ENCODE results near the gene PCSK1N. TPM values are rescaled to one million over a fixed set of nuclear protein-coding genes. Genes with fewer than 3 reads are reported as not detected.

The PCSK1N gene
- total and polyA plus RNA-seq, 2 experiments from 2014 or later, result 39.0 to 97.0 TPM

- 90% methylated on average over 4 of the region's 4 CpGs for WGBS (ENCODE audit: low lambda C conversion rate, missing lambda C conversion rate)
- H3K36me3 ChIP-seq (replicated peaks; ENCODE audit: insufficient read depth, low read depth), result no peaks in the 10 kb centered on the region
- H3K9me2 ChIP-seq (replicated peaks; ENCODE audit: insufficient read depth), result no peaks in the 10 kb centered on the region
- no peaks in the 10 kb centered on the region for H3K9me3 ChIP-seq (ENCODE audit: low read depth)
- no peak for DNase-seq (ENCODE audit: low spot score)
- H3K79me2 ChIP-seq, result no peaks in the 10 kb centered on the region
- H3K4me2 ChIP-seq, result no peak overlapping the region
- H2AFZ ChIP-seq, result no peak overlapping the region
- H3K27me3 ChIP-seq, result no peaks in the 10 kb centered on the region
- H3K27ac ChIP-seq, result no peak overlapping the region
- no peak overlapping the region for H3K4me3 ChIP-seq
- H4K20me1 ChIP-seq (ENCODE audit: insufficient read depth, poor library complexity, severe bottlenecking), result no peaks in the 10 kb centered on the region
- no peaks in the 10 kb centered on the region for H3K4me1 ChIP-seq (ENCODE audit: insufficient read depth)
- TF ChIP-seq, protein P1, sequence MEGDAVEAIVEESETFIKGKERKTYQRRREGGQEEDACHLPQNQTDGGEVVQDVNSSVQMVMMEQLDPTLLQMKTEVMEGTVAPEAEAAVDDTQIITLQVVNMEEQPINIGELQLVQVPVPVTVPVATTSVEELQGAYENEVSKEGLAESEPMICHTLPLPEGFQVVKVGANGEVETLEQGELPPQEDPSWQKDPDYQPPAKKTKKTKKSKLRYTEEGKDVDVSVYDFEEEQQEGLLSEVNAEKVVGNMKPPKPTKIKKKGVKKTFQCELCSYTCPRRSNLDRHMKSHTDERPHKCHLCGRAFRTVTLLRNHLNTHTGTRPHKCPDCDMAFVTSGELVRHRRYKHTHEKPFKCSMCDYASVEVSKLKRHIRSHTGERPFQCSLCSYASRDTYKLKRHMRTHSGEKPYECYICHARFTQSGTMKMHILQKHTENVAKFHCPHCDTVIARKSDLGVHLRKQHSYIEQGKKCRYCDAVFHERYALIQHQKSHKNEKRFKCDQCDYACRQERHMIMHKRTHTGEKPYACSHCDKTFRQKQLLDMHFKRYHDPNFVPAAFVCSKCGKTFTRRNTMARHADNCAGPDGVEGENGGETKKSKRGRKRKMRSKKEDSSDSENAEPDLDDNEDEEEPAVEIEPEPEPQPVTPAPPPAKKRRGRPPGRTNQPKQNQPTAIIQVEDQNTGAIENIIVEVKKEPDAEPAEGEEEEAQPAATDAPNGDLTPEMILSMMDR (IDR thresholded peaks at IDR 0.05; ENCODE audit: poor library complexity), result no peak
- TF ChIP-seq EZH2 (IDR thresholded peaks at IDR 0.05; ENCODE audit: borderline replicate concordance), result no peak
Measured at GRCh38 chrX:48818866-48819265, 16.5 kb downstream of the PCSK1N start.

DNA sequence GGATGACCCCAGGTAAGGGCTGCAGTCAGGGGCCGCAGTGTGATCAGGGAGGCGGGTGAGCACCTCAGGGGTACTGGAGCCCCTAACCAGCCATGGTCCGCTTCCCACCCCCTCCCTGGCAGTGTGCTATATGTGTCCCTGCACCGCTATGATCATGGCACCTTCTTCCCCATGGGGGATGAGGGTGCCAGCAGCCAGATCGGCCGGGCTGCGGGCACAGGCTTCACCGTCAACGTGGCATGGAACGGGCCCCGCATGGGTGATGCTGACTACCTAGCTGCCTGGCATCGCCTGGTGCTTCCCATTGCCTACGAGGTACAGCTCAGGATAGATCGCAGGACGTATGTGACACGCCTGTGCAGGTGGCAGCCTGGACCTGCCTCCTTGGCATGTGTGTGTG is 17.3 kb downstream of the PCSK1N start:
- Histone ChIP-seq H3K36me3 (replicated peaks; ENCODE audit: insufficient read depth, low read depth) (no peaks in the 10 kb centered on the region), H2AFZ (no peak overlapping the region), H3K4me2 (no peak overlapping the region), H3K79me2 (no peaks in the 10 kb centered on the region), H3K27me3 (no peaks in the 10 kb centered on the region), H3K4me3 (no peak overlapping the region), H3K27ac (no peak overlapping the region), H3K4me1 (ENCODE audit: insufficient read depth) (no peaks in the 10 kb centered on the region), H3K9me2 (replicated peaks; ENCODE audit: insufficient read depth) (no peaks in the 10 kb centered on the region), H3K9me3 (ENCODE audit: low read depth) (no peaks in the 10 kb centered on the region), H4K20me1 (ENCODE audit: insufficient read depth, poor library complexity, severe bottlenecking) (no peaks in the 10 kb centered on the region)
- DNase-seq (ENCODE audit: low spot score), result no peak
- TF ChIP-seq, protein P1 (IDR thresholded peaks at IDR 0.05; ENCODE audit: poor library complexity), result no peak
- TF ChIP-seq EZH2 (IDR thresholded peaks at IDR 0.05; ENCODE audit: borderline replicate concordance) (no peak), EZH2phosphoT487 (IDR thresholded peaks at IDR 0.05; ENCODE audit: low read depth, severe bottlenecking, unreplicated experiment) (no peak)
- 88% methylated on average over 16 of the region's 16 CpGs for WGBS (ENCODE audit: low lambda C conversion rate, missing lambda C conversion rate)

DNA sequence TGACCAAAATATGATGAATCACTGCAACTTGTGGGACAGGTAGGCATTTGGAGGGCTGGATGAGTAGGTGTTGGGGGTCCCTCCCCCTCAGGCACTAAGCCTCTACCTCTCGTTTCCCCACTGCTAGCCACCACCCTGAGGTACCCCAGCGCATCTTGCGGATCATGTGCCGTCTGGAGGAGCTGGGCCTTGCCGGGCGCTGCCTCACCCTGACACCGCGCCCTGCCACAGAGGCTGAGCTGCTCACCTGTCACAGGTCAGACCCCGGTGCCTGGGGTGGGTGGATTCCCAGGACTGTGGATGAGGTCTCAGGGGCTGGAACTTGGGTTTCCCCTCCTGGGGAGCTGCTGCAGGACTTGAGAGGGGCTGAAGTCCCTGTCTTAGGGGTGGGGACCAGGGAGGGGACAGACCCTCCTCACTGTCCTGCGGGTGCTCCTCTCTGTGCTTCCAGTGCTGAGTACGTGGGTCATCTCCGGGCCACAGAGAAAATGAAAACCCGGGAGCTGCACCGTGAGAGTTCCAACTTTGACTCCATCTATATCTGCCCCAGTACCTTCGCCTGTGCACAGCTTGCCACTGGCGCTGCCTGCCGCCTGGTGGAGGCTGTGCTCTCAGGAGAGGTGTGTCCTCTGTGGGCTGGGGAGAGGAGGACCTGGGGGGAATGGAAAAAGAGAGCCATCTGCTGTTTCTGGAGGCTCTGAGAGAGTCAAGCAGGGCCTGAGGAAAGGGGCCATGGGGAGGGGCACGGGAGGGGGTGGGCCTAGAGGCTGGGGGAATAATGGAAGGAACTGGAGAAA is 19.2 kb downstream of the PCSK1N start:
- Histone ChIP-seq H3K79me2 (no peaks in the 10 kb centered on the region), H2AFZ (no peak overlapping the region), H3K4me3 (no peak overlapping the region), H3K9me2 (replicated peaks; ENCODE audit: insufficient read depth) (no peaks in the 10 kb centered on the region), H3K27me3 (no peaks in the 10 kb centered on the region), H3K4me2 (no peak overlapping the region), H3K4me1 (ENCODE audit: insufficient read depth) (no peaks in the 10 kb centered on the region), H3K9me3 (ENCODE audit: low read depth) (no peaks in the 10 kb centered on the region), H4K20me1 (ENCODE audit: insufficient read depth, poor library complexity, severe bottlenecking) (no peaks in the 10 kb centered on the region), H3K36me3 (replicated peaks; ENCODE audit: insufficient read depth, low read depth) (no peaks in the 10 kb centered on the region), H3K27ac (no peak overlapping the region)
- 93% methylated on average over 17 of the region's 18 CpGs for WGBS (ENCODE audit: low lambda C conversion rate, missing lambda C conversion rate)
- DNase-seq (ENCODE audit: low spot score), result no peak
- no peak for TF ChIP-seq EZH2 (IDR thresholded peaks at IDR 0.05; ENCODE audit: borderline replicate concordance)

DNA sequence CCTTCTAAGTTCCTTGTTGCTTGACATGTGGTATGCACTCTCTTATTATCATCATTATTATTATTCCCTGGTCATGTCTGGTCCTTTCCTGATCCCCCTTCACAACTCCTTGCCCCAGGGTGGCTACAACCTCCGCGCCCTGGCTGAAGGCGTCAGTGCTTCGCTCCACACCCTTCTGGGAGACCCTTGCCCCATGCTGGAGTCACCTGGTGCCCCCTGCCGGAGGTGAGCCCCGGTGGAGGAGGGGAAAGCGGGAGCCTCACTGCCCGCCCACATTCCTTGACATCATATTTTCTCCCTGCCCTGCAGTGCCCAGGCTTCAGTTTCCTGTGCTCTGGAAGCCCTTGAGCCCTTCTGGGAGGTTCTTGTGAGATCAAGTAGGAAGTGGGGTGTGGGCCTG is 20.1 kb downstream of the PCSK1N start:
- no peaks in the 10 kb centered on the region for H3K9me3 ChIP-seq (ENCODE audit: low read depth)
- H3K4me3 ChIP-seq, result no peak overlapping the region
- no peaks in the 10 kb centered on the region for H4K20me1 ChIP-seq (ENCODE audit: insufficient read depth, poor library complexity, severe bottlenecking)
- TF ChIP-seq EZH2phosphoT487 (IDR thresholded peaks at IDR 0.05; ENCODE audit: low read depth, severe bottlenecking, unreplicated experiment) (no peak), EZH2 (IDR thresholded peaks at IDR 0.05; ENCODE audit: borderline replicate concordance) (no peak)
- TF ChIP-seq, protein P1 (IDR thresholded peaks at IDR 0.05; ENCODE audit: poor library complexity), result no peak
- H3K4me2 ChIP-seq, result no peak overlapping the region
- H3K9me2 ChIP-seq (replicated peaks; ENCODE audit: insufficient read depth), result no peaks in the 10 kb centered on the region
- no peaks in the 10 kb centered on the region for H3K36me3 ChIP-seq (replicated peaks; ENCODE audit: insufficient read depth, low read depth)
- no peak overlapping the region for H3K27ac ChIP-seq
- DNase-seq (ENCODE audit: low spot score), result no peak
- H3K27me3 ChIP-seq, result no peaks in the 10 kb centered on the region
- no peaks in the 10 kb centered on the region for H3K79me2 ChIP-seq
- H3K4me1 ChIP-seq (ENCODE audit: insufficient read depth), result no peaks in the 10 kb centered on the region
- H2AFZ ChIP-seq, result no peak overlapping the region
- WGBS (ENCODE audit: low lambda C conversion rate, missing lambda C conversion rate), result 86% methylated on average over 8 of the region's 8 CpGs

All from hepatocyte (in vitro differentiated cells).